Activated naive CD8-positive, alpha-beta T cell (primary cell): ENCODE data around the gene GPR21.

Experiments
- H3K27ac Mint-ChIP-seq: one replicate; pipeline ENCODE4 v1.8.0; 2021; ENCODE audit warnings: mixed read lengths
- H3K27me3 Mint-ChIP-seq: one replicate; pipeline ENCODE4 v1.8.0; 2021; ENCODE audit warnings: mixed read lengths
- H3K36me3 Mint-ChIP-seq: one replicate; pipeline ENCODE4 v1.8.0; 2021; ENCODE audit warnings: mixed read lengths
- H3K4me1 Mint-ChIP-seq: one replicate; pipeline ENCODE4 v1.8.0; 2021; ENCODE audit warnings: low read depth, mixed read lengths
- H3K4me3 Mint-ChIP-seq: one replicate; pipeline ENCODE4 v1.8.0; 2021; ENCODE audit warnings: mild to moderate bottlenecking, mixed read lengths
- H3K9me3 Mint-ChIP-seq: one replicate; pipeline ENCODE4 v1.8.0; 2021; ENCODE audit warnings: low read depth, mixed read lengths

Gene GPR21

GRCh38 chr9:123065196-123065595 lies 31.7 kb downstream of the GPR21 start:
- no peaks in the 10 kb centered on the region for H3K27me3 Mint-ChIP-seq
- H3K36me3 Mint-ChIP-seq = peaks cover 30% of the 10 kb centered on the region
- H3K9me3 Mint-ChIP-seq = no peaks in the 10 kb centered on the region
- no peak overlapping the region for H3K4me3 Mint-ChIP-seq
- no peaks in the 10 kb centered on the region for H3K4me1 Mint-ChIP-seq
- no peak overlapping the region for H3K27ac Mint-ChIP-seq

DNA sequence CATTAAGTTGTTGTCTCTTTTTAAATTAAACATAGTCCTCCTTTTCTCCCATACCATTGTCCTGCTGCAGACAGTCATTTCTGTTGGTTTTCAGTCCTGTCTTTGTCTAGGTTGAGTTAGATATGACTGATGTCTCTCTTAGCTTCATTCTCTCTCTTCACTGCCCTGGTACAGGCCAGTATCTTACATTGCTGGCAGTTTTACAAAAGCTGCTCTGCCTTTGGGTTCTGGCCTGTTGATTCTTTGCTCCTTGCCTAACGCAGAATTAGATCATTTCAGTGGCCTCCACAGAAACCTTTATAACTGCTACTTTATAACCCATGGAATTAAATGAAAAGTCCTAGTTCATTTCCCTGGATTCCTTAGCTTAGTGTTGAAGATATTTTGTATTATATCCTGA lies 33.7 kb downstream of the GPR21 start:
- Mint-ChIP-seq H3K27ac (no peak overlapping the region), H3K4me1 (no peaks in the 10 kb centered on the region), H3K36me3 (peaks cover 32% of the 10 kb centered on the region), H3K9me3 (no peaks in the 10 kb centered on the region), H3K4me3 (no peak overlapping the region), H3K27me3 (no peaks in the 10 kb centered on the region)

DNA sequence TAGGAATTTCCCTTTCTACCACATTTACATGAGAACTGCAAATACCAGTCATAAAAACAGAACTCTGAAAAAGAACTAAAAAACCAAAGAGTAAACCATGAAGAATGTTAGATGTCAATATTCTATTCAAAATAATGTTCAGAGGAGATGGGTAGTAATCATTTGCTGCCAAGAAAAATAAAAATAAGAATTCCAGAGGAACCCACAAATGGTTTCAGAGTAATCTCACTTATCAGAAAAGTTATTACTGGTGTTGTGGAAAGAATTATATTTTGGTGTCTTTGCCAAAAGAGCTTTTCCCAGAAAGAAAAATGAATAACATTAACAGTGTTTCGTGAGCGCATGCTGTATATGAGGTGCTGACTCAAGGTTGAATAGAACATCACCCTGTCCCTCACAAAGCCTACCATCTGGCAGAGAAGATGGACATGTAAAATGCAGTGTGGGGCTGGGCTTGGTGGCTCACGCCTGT lies 35.6 kb downstream of the GPR21 start:
- H3K4me3 Mint-ChIP-seq = no peak overlapping the region
- H3K27ac Mint-ChIP-seq = no peak overlapping the region
- peaks cover 28% of the 10 kb centered on the region for H3K36me3 Mint-ChIP-seq
- no peaks in the 10 kb centered on the region for H3K27me3 Mint-ChIP-seq
- H3K4me1 Mint-ChIP-seq = no peaks in the 10 kb centered on the region
- no peaks in the 10 kb centered on the region for H3K9me3 Mint-ChIP-seq

GRCh38 chr9:123070198-123070597 lies 36.7 kb downstream of the GPR21 start:
- Mint-ChIP-seq H3K9me3 (no peaks in the 10 kb centered on the region), H3K36me3 (peaks cover 24% of the 10 kb centered on the region), H3K4me1 (no peaks in the 10 kb centered on the region), H3K27me3 (no peaks in the 10 kb centered on the region), H3K4me3 (no peak overlapping the region), H3K27ac (no peak overlapping the region)

DNA sequence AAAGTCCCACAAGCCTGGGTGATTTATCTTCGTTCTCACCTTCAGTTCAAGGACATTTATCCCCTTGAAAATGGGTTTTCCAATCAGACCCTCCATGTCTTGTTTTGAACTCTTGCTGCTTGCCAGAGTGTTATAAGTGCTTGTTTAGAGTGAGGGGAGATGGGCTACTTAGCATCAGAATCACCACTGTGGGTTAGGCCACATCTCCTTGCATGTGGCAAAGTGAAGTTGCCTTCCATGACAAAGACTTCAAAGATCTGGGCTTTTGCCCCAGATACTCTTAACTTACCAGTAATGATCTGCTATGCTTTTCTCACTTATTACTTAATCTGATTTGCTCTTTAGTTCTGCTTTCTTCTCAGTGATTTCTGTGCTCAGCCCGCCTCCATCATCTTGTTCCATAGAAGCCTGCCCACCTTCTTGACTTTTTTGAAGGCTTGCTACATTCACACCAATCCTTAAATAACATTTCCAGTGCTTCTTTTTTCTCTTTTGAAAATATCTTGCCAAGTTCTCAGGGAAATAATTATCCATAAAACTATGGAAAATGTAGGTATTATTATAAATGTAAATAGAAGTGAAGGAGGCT lies 39.0 kb downstream of the GPR21 start:
- Mint-ChIP-seq H3K4me3 (no peak overlapping the region), H3K27me3 (no peaks in the 10 kb centered on the region), H3K27ac (no peak overlapping the region), H3K36me3 (peaks cover 7% of the 10 kb centered on the region), H3K9me3 (no peaks in the 10 kb centered on the region), H3K4me1 (no peaks in the 10 kb centered on the region)

- peaks cover 4% of the 10 kb centered on the region for H3K36me3 Mint-ChIP-seq
- H3K9me3 Mint-ChIP-seq = no peaks in the 10 kb centered on the region
- no peaks in the 10 kb centered on the region for H3K4me1 Mint-ChIP-seq
- no peaks in the 10 kb centered on the region for H3K27me3 Mint-ChIP-seq
- H3K4me3 Mint-ChIP-seq = no peak overlapping the region
- no peak overlapping the region for H3K27ac Mint-ChIP-seq
These were observed 40.0 kb downstream of the GPR21 start for GRCh38 chr9:123073441-123073840.

DNA sequence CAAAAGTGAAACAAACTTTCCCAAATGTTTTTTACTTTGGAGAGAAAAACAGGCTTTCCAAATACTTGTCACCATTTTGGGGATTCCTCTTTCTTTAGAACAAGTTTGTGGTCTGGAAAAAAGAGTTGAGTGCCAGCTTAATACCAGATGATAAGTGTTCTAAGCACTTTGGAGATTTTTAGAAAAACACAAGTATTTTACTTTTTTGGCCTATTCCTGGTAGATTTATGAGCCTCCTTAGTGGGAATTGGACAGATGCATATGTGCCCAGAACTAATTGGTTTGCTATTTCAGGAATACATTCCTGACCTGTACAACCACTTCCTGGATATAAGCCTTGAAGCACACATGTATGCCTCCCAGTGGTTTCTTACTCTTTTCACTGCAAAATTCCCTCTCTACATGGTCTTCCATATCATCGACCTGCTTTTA lies 40.5 kb downstream of the GPR21 start:
- no peak overlapping the region for H3K4me3 Mint-ChIP-seq
- no peaks in the 10 kb centered on the region for H3K9me3 Mint-ChIP-seq
- H3K36me3 Mint-ChIP-seq = peaks cover 4% of the 10 kb centered on the region
- H3K27me3 Mint-ChIP-seq = no peaks in the 10 kb centered on the region
- H3K27ac Mint-ChIP-seq = no peak overlapping the region
- H3K4me1 Mint-ChIP-seq = no peaks in the 10 kb centered on the region

GRCh38 chr9:123074628-123075027 lies 41.2 kb downstream of the GPR21 start:
- Mint-ChIP-seq H3K27ac (no peak overlapping the region), H3K4me1 (no peaks in the 10 kb centered on the region), H3K9me3 (no peaks in the 10 kb centered on the region), H3K4me3 (no peak overlapping the region), H3K27me3 (no peaks in the 10 kb centered on the region), H3K36me3 (peaks cover 6% of the 10 kb centered on the region)

DNA sequence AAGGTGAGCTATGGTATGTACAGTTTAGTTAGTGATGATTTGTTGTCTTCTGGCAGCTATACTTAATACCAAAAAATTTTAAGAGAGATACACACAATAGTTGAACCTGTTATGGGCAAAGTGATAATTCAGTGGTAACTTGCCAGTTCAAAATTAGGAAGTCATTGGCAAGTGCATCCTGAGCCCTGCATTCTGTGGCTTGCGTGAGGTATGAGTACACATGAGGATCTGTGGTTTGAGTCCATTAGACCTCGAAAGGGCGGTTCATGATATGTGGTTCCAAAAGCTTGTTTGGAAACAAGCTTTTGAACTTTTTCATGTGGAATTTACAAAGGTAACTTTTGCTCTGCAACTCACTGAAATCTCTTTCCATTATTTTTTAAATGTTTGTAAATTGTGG lies 47.0 kb downstream of the GPR21 start:
- Mint-ChIP-seq H3K4me1 (no peaks in the 10 kb centered on the region), H3K36me3 (peaks cover 8% of the 10 kb centered on the region), H3K27me3 (no peaks in the 10 kb centered on the region), H3K4me3 (no peak overlapping the region), H3K27ac (no peak overlapping the region), H3K9me3 (no peaks in the 10 kb centered on the region)

DNA sequence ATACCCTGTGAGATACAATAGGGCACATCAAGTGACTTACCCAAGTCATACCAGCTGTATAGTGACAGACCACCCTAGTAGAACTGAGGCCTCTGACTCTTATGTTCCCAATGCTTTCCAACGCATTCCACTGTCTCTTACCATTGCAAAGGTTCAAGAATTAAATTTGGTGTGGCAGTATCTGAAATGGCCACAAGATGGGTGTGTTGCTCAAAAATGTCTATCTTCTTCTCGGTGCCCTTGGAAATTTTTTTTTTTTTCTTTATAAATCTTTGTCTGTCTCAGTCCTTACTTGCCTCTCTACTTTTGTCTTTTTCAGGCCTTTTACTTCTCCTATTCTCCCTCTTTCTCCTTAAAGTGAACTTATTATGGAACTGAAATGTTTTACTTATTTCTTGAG lies 48.4 kb downstream of the GPR21 start:
- Mint-ChIP-seq H3K27me3 (no peaks in the 10 kb centered on the region), H3K4me1 (no peaks in the 10 kb centered on the region), H3K36me3 (peaks cover 11% of the 10 kb centered on the region), H3K27ac (no peak overlapping the region), H3K4me3 (no peak overlapping the region), H3K9me3 (no peaks in the 10 kb centered on the region)

- no peaks in the 10 kb centered on the region for H3K9me3 Mint-ChIP-seq
- H3K27ac Mint-ChIP-seq = no peak overlapping the region
- H3K27me3 Mint-ChIP-seq = no peaks in the 10 kb centered on the region
- H3K4me1 Mint-ChIP-seq = no peaks in the 10 kb centered on the region
- H3K4me3 Mint-ChIP-seq = no peak overlapping the region
- peaks cover 13% of the 10 kb centered on the region for H3K36me3 Mint-ChIP-seq
These were observed 50.2 kb downstream of the GPR21 start for GRCh38 chr9:123083680-123084079.

- H3K27me3 Mint-ChIP-seq = no peaks in the 10 kb centered on the region
- H3K36me3 Mint-ChIP-seq = peaks cover 15% of the 10 kb centered on the region
- no peaks in the 10 kb centered on the region for H3K4me1 Mint-ChIP-seq
- no peak overlapping the region for H3K4me3 Mint-ChIP-seq
- H3K9me3 Mint-ChIP-seq = no peaks in the 10 kb centered on the region
- H3K27ac Mint-ChIP-seq = no peak overlapping the region
These were observed 50.8 kb downstream of the GPR21 start for GRCh38 chr9:123084256-123084655.
